ENCODE data around the gene ASXL2.

The ASXL2 gene

GRCh38 chr2:25797620-25798488 is 80.4 kb downstream of the ASXL2 start:
- no peak for DNase-seq

GRCh38 chr2:25794544-25795276 is 83.6 kb downstream of the ASXL2 start:
- no peak for DNase-seq

GRCh38 chr2:25790074-25790790 is 88.1 kb downstream of the ASXL2 start:
- no peak for DNase-seq

GRCh38 chr2:25788457-25788856 is 89.8 kb downstream of the ASXL2 start:
- DNase-seq = no peak

GRCh38 chr2:25787020-25787419 is 91.3 kb downstream of the ASXL2 start:
- DNase-seq = no peak

GRCh38 chr2:25784404-25784803 is 93.9 kb downstream of the ASXL2 start:
- no peak for DNase-seq

GRCh38 chr2:25777077-25777476 is 101.2 kb downstream of the ASXL2 start:
- no peak for DNase-seq

GRCh38 chr2:25772078-25772477 is 106.2 kb downstream of the ASXL2 start:
- no peak for DNase-seq

GRCh38 chr2:25763575-25763974 is 114.7 kb downstream of the ASXL2 start:
- no peak for DNase-seq

GRCh38 chr2:25760297-25760696 is 118.0 kb downstream of the ASXL2 start:
- no peak for DNase-seq

- DNase-seq = no peak
Measured at GRCh38 chr2:25758348-25758747, 119.9 kb downstream of the ASXL2 start.

GRCh38 chr2:25757906-25758305 is 120.4 kb downstream of the ASXL2 start:
- DNase-seq = no peak

GRCh38 chr2:25756536-25756935 is 121.8 kb downstream of the ASXL2 start:
- no peak for DNase-seq

GRCh38 chr2:25749676-25750075 is 128.6 kb downstream of the ASXL2 start:
- DNase-seq = no peak

GRCh38 chr2:25744055-25744454 is 134.2 kb downstream of the ASXL2 start:
- no peak for DNase-seq

- DNase-seq = no peak
Measured at GRCh38 chr2:25743132-25743830, 135.0 kb downstream of the ASXL2 start.

- DNase-seq = no peak
Measured at GRCh38 chr2:25742501-25742900, 135.8 kb downstream of the ASXL2 start.

- no peak for DNase-seq
Measured at GRCh38 chr2:25740810-25741381, 137.4 kb downstream of the ASXL2 start.

- no peak for DNase-seq
Measured at GRCh38 chr2:25738383-25739343, 139.6 kb downstream of the ASXL2 start.

GRCh38 chr2:25736899-25737515 is 141.3 kb downstream of the ASXL2 start:
- DNase-seq = no peak

GRCh38 chr2:25735835-25736234 is 142.5 kb downstream of the ASXL2 start:
- no peak for DNase-seq
